SK-N-SH (cell line): ENCODE measurements around the gene CDK5R2. TPM values are rescaled to one million over a fixed set of nuclear protein-coding genes. Genes with fewer than 3 reads are reported as not detected.

Experiments used
- CTCF ChIA-PET: fragments of 300-600, 350-600 bp; formaldehyde crosslinking; extraction: SDS; loops from one replicate; lab custom pipeline; 2021; lab: Yijun Ruan, JAX
- POLR2A ChIA-PET: fragments of 350-600 bp; sonication (Branson Sonifier 250); formaldehyde crosslinking; extraction: SDS; loops from one replicate; lab custom pipeline; 2020; ENCODE audit warnings: antibody characterized with exemption, inconsistent platforms; lab: Yijun Ruan, JAX
- DNase-seq: peaks from one replicate; pipeline ENCODE4 v3.0.0; 2012
- H2AFZ ChIP-seq: fragments of 200-600 bp; sonication (generic); 2 replicates; pipeline ENCODE4 v1.8.1; 2016; ENCODE audit warnings: antibody characterized with exemption, mild to moderate bottlenecking, low read depth
- H3F3A ChIP-seq: fragments of 200-600 bp; sonication (generic); replicated peaks from 2 replicates; pipeline ENCODE3; 2016; ENCODE audit warnings: antibody characterized with exemption, mild to moderate bottlenecking; ENCODE audit not compliant: insufficient read depth
- H3K27ac ChIP-seq, 2 experiments: fragments of 200-500 bp in 1 of 2; fragments of 200-600 bp in 1 of 2; sonication (Bioruptor generic) in 1 of 2; sonication (generic), shearing (Covaris generic) in 1 of 2; 2 replicates each; pipeline versions ENCODE4 v1.5.1 to v1.6.1; 2014 to 2016; ENCODE audit warnings: low read depth in 2 of 2, inconsistent platforms in 1 of 2, low read length in 1 of 2, mild to moderate bottlenecking in 1 of 2, mixed read lengths in 1 of 2
- H3K27me3 ChIP-seq: fragments of 200-600 bp; sonication (generic), shearing (Covaris generic); 2 replicates; pipeline ENCODE4 v1.6.1; 2016; ENCODE audit warnings: mixed run types; ENCODE audit not compliant: insufficient read depth
- H3K36me3 ChIP-seq, 2 experiments: fragments of 200-500 bp in 1 of 2; fragments of 200-600 bp in 1 of 2; sonication (Bioruptor generic) in 1 of 2; sonication (generic) in 1 of 2; replicated peaks in 1 of 2; 2 replicates each; pipeline versions ENCODE3 to v1.5.1; 2014 to 2016; ENCODE audit warnings: low read length in 1 of 2, mild to moderate bottlenecking in 1 of 2; ENCODE audit not compliant: insufficient read depth in 2 of 2, control insufficient read depth in 1 of 2
- H3K4me1 ChIP-seq, 2 experiments: fragments of 200-500 bp in 1 of 2; fragments of 200-600 bp in 1 of 2; sonication (Bioruptor generic) in 1 of 2; sonication (generic), shearing (Covaris generic) in 1 of 2; 2 replicates each; pipeline versions ENCODE4 v1.5.1 to v1.6.1; 2014 to 2016; ENCODE audit warnings: low read depth in 1 of 2, low read length in 1 of 2, mixed run types in 1 of 2; ENCODE audit not compliant: insufficient read depth in 2 of 2, control insufficient read depth in 1 of 2
- H3K4me2 ChIP-seq: fragments of 200-600 bp; sonication (generic), shearing (Covaris generic); 2 replicates; pipeline ENCODE4 v1.6.1; 2017; ENCODE audit warnings: mixed run types
- H3K4me3 ChIP-seq, 2 experiments: fragments of 200-500 bp in 1 of 2; fragments of 200-600 bp in 1 of 2; sonication (Bioruptor generic) in 1 of 2; sonication (generic), shearing (Covaris generic) in 1 of 2; 2 replicates each; pipeline versions ENCODE4 v1.5.1 to v1.8.1; 2014 to 2016; ENCODE audit warnings: low read depth in 2 of 2, inconsistent platforms in 1 of 2, low read length in 1 of 2, mild to moderate bottlenecking in 1 of 2, mixed read lengths in 1 of 2, moderate library complexity in 1 of 2
- H3K79me2 ChIP-seq: fragments of 200-600 bp; sonication (generic); 2 replicates; pipeline ENCODE4 v1.8.1; 2017; ENCODE audit warnings: mild to moderate bottlenecking; ENCODE audit not compliant: insufficient read depth
- H3K9ac ChIP-seq: fragments of 200-600 bp; sonication (generic); 2 replicates; pipeline ENCODE4 v1.6.1; 2017; ENCODE audit warnings: mixed run types
- H3K9me2 ChIP-seq: fragments of 200-600 bp; sonication (generic); 2 replicates; pipeline ENCODE4 v1.6.1; 2017; ENCODE audit warnings: mixed run types
- H3K9me3 ChIP-seq: fragments of 200-600 bp; sonication (generic); 2 replicates; pipeline ENCODE4 v1.6.1; 2017; ENCODE audit warnings: mixed run types, mild to moderate bottlenecking, moderate library complexity
- H4K20me1 ChIP-seq: fragments of 200-600 bp; sonication (generic); 2 replicates; pipeline ENCODE4 v1.6.1; 2017; ENCODE audit warnings: mild to moderate bottlenecking, mixed run types; ENCODE audit not compliant: insufficient read depth
- ELF1 ChIP-seq: IDR thresholded peaks from 2 replicates; pipeline ENCODE4 v1.4.0; 2012
- EZH2phosphoT487 ChIP-seq: fragments of 200-600 bp; sonication (generic); IDR thresholded peaks from 2 replicates; pipeline ENCODE4 v1.6.1; 2017; ENCODE audit warnings: low read depth, mixed run types, mild to moderate bottlenecking, antibody characterized with exemption, moderate library complexity, borderline replicate concordance
- FOSL2 ChIP-seq: IDR thresholded peaks from 2 replicates; pipeline ENCODE4 v1.4.0; 2012; ENCODE audit warnings: low read depth, mild to moderate bottlenecking, moderate library complexity, borderline replicate concordance
- FOXJ3 ChIP-seq: sonication (generic); formaldehyde crosslinking; IDR thresholded peaks from 2 replicates; pipeline ENCODE4 v1.5.1; 2020; ENCODE audit warnings: mild to moderate bottlenecking, missing genetic modification reagents
- GABPA ChIP-seq: IDR thresholded peaks from 2 replicates; pipeline ENCODE4 v1.4.0; 2012; ENCODE audit warnings: low read depth, mild to moderate bottlenecking
- GATA2 ChIP-seq: sonication (generic); formaldehyde crosslinking; IDR thresholded peaks from 2 replicates; pipeline ENCODE4 v1.5.0; 2020; ENCODE audit warnings: mild to moderate bottlenecking, missing genetic modification reagents
- MEF2A ChIP-seq: IDR thresholded peaks from 2 replicates; pipeline ENCODE4 v1.4.0; 2012; ENCODE audit warnings: low read depth, borderline replicate concordance
- MXI1 ChIP-seq: IDR thresholded peaks from 2 replicates; pipeline ENCODE4 v1.6.1; 2012; ENCODE audit warnings: mild to moderate bottlenecking, low read depth, low read length, improper control_type of control experiment
- NRF1 ChIP-seq: IDR thresholded peaks from 2 replicates; pipeline ENCODE4 v1.6.1; 2012; ENCODE audit warnings: low read depth, mild to moderate bottlenecking, low read length
- POLR2AphosphoS5 ChIP-seq: IDR thresholded peaks from 2 replicates; pipeline ENCODE4 v1.6.1; 2012; ENCODE audit warnings: low read depth, low read length
- REST ChIP-seq: IDR thresholded peaks from 2 replicates; pipeline ENCODE4 v1.6.1; 2012; ENCODE audit warnings: mild to moderate bottlenecking, low read depth, low read length, moderate library complexity
- RFX5 ChIP-seq: IDR thresholded peaks from 2 replicates; pipeline ENCODE4 v1.6.1; 2012; ENCODE audit warnings: mild to moderate bottlenecking, improper control_type of control experiment, low read length
- RXRA ChIP-seq: IDR thresholded peaks from 2 replicates; pipeline ENCODE4 v1.4.0; 2012; ENCODE audit warnings: low read depth, mild to moderate bottlenecking, borderline replicate concordance
- SIN3A ChIP-seq: IDR thresholded peaks from 2 replicates; pipeline ENCODE4 v1.6.1; 2012; ENCODE audit warnings: low read depth, mild to moderate bottlenecking, low read length, moderate library complexity, borderline replicate concordance
- TAF1 ChIP-seq: IDR thresholded peaks from 2 replicates; pipeline ENCODE4 v1.6.1; 2012; ENCODE audit warnings: low read depth, mild to moderate bottlenecking, low read length, moderate library complexity, borderline replicate concordance
- TCF12 ChIP-seq: IDR thresholded peaks from 2 replicates; pipeline ENCODE4 v1.4.0; 2012
- TEAD4 ChIP-seq: IDR thresholded peaks from 2 replicates; pipeline ENCODE4 v1.4.0; 2012; ENCODE audit warnings: mild to moderate bottlenecking, borderline replicate concordance; ENCODE audit not compliant: insufficient read depth
- YY1 ChIP-seq: IDR thresholded peaks from 2 replicates; pipeline ENCODE4 v1.4.0; 2012; ENCODE audit warnings: low read depth, mild to moderate bottlenecking
- WGBS: methylation state at CpG from one replicate; pipeline ENCODE4 v1.1.6; 2017; ENCODE audit warnings: low lambda C conversion rate; 5-methylcytosine and 5-hydroxymethylcytosine counted together
- polyA plus RNA-seq, 3 experiments: library from polyadenylated mRNA; depleted of rRNA; stranded (reverse); fragments of >200 nt; gene quantifications; 2 replicates each; pipeline ENCODE4 v1.2.3, GENCODE V29; 2012
- TF ChIP-seq, protein P1 (sequence below): IDR thresholded peaks from 2 replicates; pipeline ENCODE4 v1.4.0; 2012; ENCODE audit warnings: low read depth
- TF ChIP-seq, protein P2 (sequence below): fragments of 200-600 bp; sonication (generic); IDR thresholded peaks from 2 replicates; pipeline ENCODE4 v1.6.1; 2017; ENCODE audit warnings: antibody characterized with exemption, mild to moderate bottlenecking, moderate library complexity

The CDK5R2 gene
- polyA plus RNA-seq, 1 of the 3 experiments (the other 2 are of a cell fraction), result 0.26 TPM

GRCh38 chr2:218990052-218990451 is 30.6 kb downstream of the CDK5R2 start:
- ChIA-PET CTCF (interaction anchor here (0.9 to 10.9 kb wide), 10 partner anchors 8 to 137 kb away, joined by 3 to 183 read pairs (median 4); partner anchors contain the start of gene FEV), POLR2A (no interaction called here)
- H3K9me2 ChIP-seq, result no peaks in the 10 kb centered on the region
- no peaks in the 10 kb centered on the region for H3F3A ChIP-seq
- H3K9ac ChIP-seq, result no peak overlapping the region
- no peaks in the 10 kb centered on the region for H3K79me2 ChIP-seq
- no peaks in the 10 kb centered on the region for H3K9me3 ChIP-seq
- no peak for DNase-seq
- TF ChIP-seq GABPA (no peak), SIN3A (no peak), MXI1 (no peak), FOSL2 (no peak), GATA2 (CRISPR knock-in tag) (no peak), RXRA (no peak)
- TF ChIP-seq, protein P1, sequence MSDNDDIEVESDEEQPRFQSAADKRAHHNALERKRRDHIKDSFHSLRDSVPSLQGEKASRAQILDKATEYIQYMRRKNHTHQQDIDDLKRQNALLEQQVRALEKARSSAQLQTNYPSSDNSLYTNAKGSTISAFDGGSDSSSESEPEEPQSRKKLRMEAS, result no peak
- TF ChIP-seq, protein P2, sequence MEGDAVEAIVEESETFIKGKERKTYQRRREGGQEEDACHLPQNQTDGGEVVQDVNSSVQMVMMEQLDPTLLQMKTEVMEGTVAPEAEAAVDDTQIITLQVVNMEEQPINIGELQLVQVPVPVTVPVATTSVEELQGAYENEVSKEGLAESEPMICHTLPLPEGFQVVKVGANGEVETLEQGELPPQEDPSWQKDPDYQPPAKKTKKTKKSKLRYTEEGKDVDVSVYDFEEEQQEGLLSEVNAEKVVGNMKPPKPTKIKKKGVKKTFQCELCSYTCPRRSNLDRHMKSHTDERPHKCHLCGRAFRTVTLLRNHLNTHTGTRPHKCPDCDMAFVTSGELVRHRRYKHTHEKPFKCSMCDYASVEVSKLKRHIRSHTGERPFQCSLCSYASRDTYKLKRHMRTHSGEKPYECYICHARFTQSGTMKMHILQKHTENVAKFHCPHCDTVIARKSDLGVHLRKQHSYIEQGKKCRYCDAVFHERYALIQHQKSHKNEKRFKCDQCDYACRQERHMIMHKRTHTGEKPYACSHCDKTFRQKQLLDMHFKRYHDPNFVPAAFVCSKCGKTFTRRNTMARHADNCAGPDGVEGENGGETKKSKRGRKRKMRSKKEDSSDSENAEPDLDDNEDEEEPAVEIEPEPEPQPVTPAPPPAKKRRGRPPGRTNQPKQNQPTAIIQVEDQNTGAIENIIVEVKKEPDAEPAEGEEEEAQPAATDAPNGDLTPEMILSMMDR, result no peak
- H3K4me3 ChIP-seq, result no peak overlapping the region
- H2AFZ ChIP-seq, result no peak overlapping the region
- H3K27me3 ChIP-seq, result peaks cover 19% of the 10 kb centered on the region
- H3K4me1 ChIP-seq, result peaks cover 0 to 24% of the 10 kb centered on the region in 2 experiments; a peak in 2 of 4 replicates
- 68% methylated on average over 3 of the region's 9 CpGs for WGBS
- H3K27ac ChIP-seq, result no peak overlapping the region
- H3K36me3 ChIP-seq, result no peaks in the 10 kb centered on the region
- H4K20me1 ChIP-seq, result no peaks in the 10 kb centered on the region
- H3K4me2 ChIP-seq, result no peak overlapping the region

DNA sequence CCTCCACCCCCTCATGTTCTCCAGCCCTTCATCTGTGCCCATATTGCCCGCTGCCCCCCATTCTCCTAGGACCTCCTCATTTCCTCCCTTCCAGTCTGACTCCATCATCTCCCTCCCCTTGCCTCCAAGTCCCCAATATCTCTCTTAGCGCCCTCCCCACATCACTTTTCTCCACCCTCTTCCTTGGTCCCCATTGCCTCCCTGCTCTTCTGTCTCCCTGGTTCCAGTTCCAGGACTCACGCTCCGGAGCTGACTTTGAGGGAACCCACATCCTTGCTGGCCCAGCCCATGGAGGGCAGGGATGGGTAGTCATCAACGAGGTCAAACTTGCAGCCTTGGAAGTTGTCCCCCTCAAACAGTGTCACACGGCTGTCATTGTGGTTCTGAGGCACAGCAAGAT is 31.1 kb downstream of the CDK5R2 start:
- ChIA-PET POLR2A (no interaction called here), CTCF (interaction anchor here (0.7 to 10.9 kb wide), 10 partner anchors 8 to 137 kb away, joined by 3 to 183 read pairs (median 4); partner anchors contain the start of gene FEV)
- Histone ChIP-seq H3K9me2 (no peaks in the 10 kb centered on the region), H3K79me2 (no peaks in the 10 kb centered on the region), H3K4me3 (no peak overlapping the region), H3K4me2 (no peak overlapping the region), H2AFZ (no peak overlapping the region), H3K9ac (no peak overlapping the region), H3K27ac (no peak overlapping the region), H3K4me1 (peaks cover 0 to 25% of the 10 kb centered on the region in 2 experiments; a peak in 2 of 4 replicates), H3K27me3 (peaks cover 13% of the 10 kb centered on the region), H4K20me1 (no peaks in the 10 kb centered on the region), H3F3A (no peaks in the 10 kb centered on the region), H3K36me3 (no peaks in the 10 kb centered on the region), H3K9me3 (no peaks in the 10 kb centered on the region)
- 47% methylated on average over 6 of the region's 6 CpGs for WGBS
- DNase-seq, result no peak
- TF ChIP-seq TEAD4 (no peak), POLR2AphosphoS5 (no peak), MXI1 (no peak), TCF12 (no peak), ELF1 (no peak), MEF2A (no peak), NRF1 (no peak), RFX5 (no peak), TAF1 (no peak), FOXJ3 (CRISPR knock-in tag) (no peak), EZH2phosphoT487 (no peak), YY1 (no peak), REST (no peak), FOSL2 (no peak)
- TF ChIP-seq, protein P2, result no peak
- TF ChIP-seq, protein P1, result no peak
